HCT116 (cell line): ENCODE results near the gene UBTD1. TPM values are rescaled to one million over a fixed set of nuclear protein-coding genes. Genes with fewer than 3 reads are reported as not detected.

ENCODE experiments used
- ATAC-seq: fragments of 200-7000 bp; cut with Tn5 transposase; 2 replicates; pipeline ENCODE4 v1.9.1; 2020; ENCODE audit warnings: mild to moderate bottlenecking, moderate library complexity
- BruUV-seq: library from RNA; stranded (reverse); fragments of 400-500 nt; replicated peaks from 2 replicates; lab custom pipeline; 2021; lab: Mats Ljungman, UMichigan
- CTCF ChIA-PET: fragments of 300-600 bp; sonication (Branson Sonifier 250); formaldehyde crosslinking; loops from one replicate; lab custom pipeline; 2021; ENCODE audit warnings: antibody characterized with exemption; lab: Charles Lee
- POLR2A ChIA-PET: fragments of 300-600, 350-600 bp; sonication (Branson Sonifier 250); formaldehyde crosslinking; loops from one replicate; lab custom pipeline; 2021; ENCODE audit warnings: antibody characterized with exemption; lab: Charles Lee
- RAD21 ChIA-PET, 2 experiments: fragments of 300-600 bp; sonication (Branson Sonifier 250); formaldehyde crosslinking; loops; one replicate each; lab custom pipeline; 2023; ENCODE audit warnings: low total read pairs in 2 of 2; ENCODE audit not compliant: uncharacterized antibody in 2 of 2, unreplicated experiment in 2 of 2, low non-redundant PET in 1 of 2; lab: Charles Lee
- DNase-seq: peaks from one replicate; pipeline ENCODE4 v3.0.0-alpha.2; 2010; ENCODE audit warnings: low read depth, low spot score
- H2AFZ ChIP-seq: fragments of 200-600 bp; shearing (Covaris generic), sonication (generic); 2 replicates; pipeline ENCODE4 v1.6.1; 2017; ENCODE audit warnings: low read depth, mixed run types, mixed read lengths, antibody characterized with exemption, low read length; ENCODE audit not compliant: poor library complexity, severe bottlenecking
- H3K27ac ChIP-seq: 2 replicates; pipeline ENCODE4 v1.5.1; 2012; ENCODE audit warnings: low read depth, low read length
- H3K27me3 ChIP-seq: fragments of 200-600 bp; sonication (generic); 2 replicates; pipeline ENCODE4 v1.6.1; 2016; ENCODE audit warnings: mixed run types, low read length, mixed read lengths; ENCODE audit not compliant: insufficient read depth
- H3K36me3 ChIP-seq, 2 experiments: fragments of 200-500 bp in 1 of 2; fragments of 200-600 bp in 1 of 2; sonication (Bioruptor generic) in 1 of 2; sonication (generic) in 1 of 2; 2 replicates each; pipeline versions ENCODE4 v1.5.1 to v1.6.1; 2014 to 2016; ENCODE audit warnings: low read length in 2 of 2, inconsistent platforms in 1 of 2, mixed read lengths in 1 of 2, mixed run types in 1 of 2; ENCODE audit not compliant: insufficient read depth in 2 of 2, control insufficient read depth in 1 of 2
- H3K4me1 ChIP-seq, 2 experiments: fragments of 200-600 bp in 1 of 2; sonication (generic) in 1 of 2; 2 replicates each; pipeline versions ENCODE4 v1.5.1 to v1.6.1; 2012 to 2017; ENCODE audit warnings: low read length in 2 of 2, inconsistent platforms in 1 of 2, mild to moderate bottlenecking in 1 of 2, mixed read lengths in 1 of 2, mixed run types in 1 of 2, moderate library complexity in 1 of 2; ENCODE audit not compliant: insufficient read depth in 2 of 2, control insufficient read depth in 1 of 2
- H3K4me2 ChIP-seq: fragments of 200-600 bp; sonication (generic); 2 replicates; pipeline ENCODE4 v1.6.1; 2017; ENCODE audit warnings: mixed run types, low read length, mixed read lengths
- H3K4me3 ChIP-seq, 2 experiments: fragments of 200-600 bp in 1 of 2; sonication (generic) in 1 of 2; replicated peaks in 1 of 2; 2 replicates each; pipeline ENCODE4 v1.5.1; 2011 to 2016; ENCODE audit warnings: low read length in 2 of 2, control low read depth in 1 of 2, low read depth in 1 of 2, mild to moderate bottlenecking in 1 of 2, mixed read lengths in 1 of 2, mixed run types in 1 of 2
- H3K79me2 ChIP-seq: fragments of 200-600 bp; sonication (generic); 2 replicates; pipeline ENCODE4 v1.6.1; 2017; ENCODE audit warnings: mild to moderate bottlenecking, mixed run types, low read length, moderate library complexity, mixed read lengths; ENCODE audit not compliant: insufficient read depth
- H3K9ac ChIP-seq: fragments of 200-600 bp; sonication (generic); 2 replicates; pipeline ENCODE4 v1.6.1; 2016; ENCODE audit warnings: low read length, mixed read lengths
- H3K9me2 ChIP-seq: fragments of 200-600 bp; sonication (generic), shearing (Covaris generic); 2 replicates; pipeline ENCODE4 v1.6.1; 2017; ENCODE audit warnings: mixed run types, mild to moderate bottlenecking, moderate library complexity; ENCODE audit not compliant: insufficient read depth
- H3K9me3 ChIP-seq, 2 experiments: fragments of 200-500 bp in 1 of 2; fragments of 200-600 bp in 1 of 2; sonication (Bioruptor generic) in 1 of 2; sonication (generic) in 1 of 2; 2 replicates each; pipeline ENCODE4 v1.6.1; 2014 to 2017; ENCODE audit warnings: low read length in 2 of 2, mixed read lengths in 2 of 2, inconsistent platforms in 1 of 2, low read depth in 1 of 2, mild to moderate bottlenecking in 1 of 2, mixed run types in 1 of 2, moderate library complexity in 1 of 2; ENCODE audit not compliant: control insufficient read depth in 1 of 2, insufficient read depth in 1 of 2
- H4K20me1 ChIP-seq: fragments of 200-600 bp; sonication (generic), shearing (Covaris generic); 2 replicates; pipeline ENCODE4 v1.6.1; 2017; ENCODE audit warnings: mixed run types, mild to moderate bottlenecking, moderate library complexity; ENCODE audit not compliant: insufficient read depth
- ATF3 ChIP-seq: IDR thresholded peaks from 2 replicates; pipeline ENCODE4 v1.6.1; 2012
- CBX3 ChIP-seq: IDR thresholded peaks from 2 replicates; pipeline ENCODE4 v1.6.1; 2012; ENCODE audit warnings: low read depth
- CEBPB ChIP-seq: IDR thresholded peaks from 2 replicates; pipeline ENCODE4 v1.6.1; 2012; ENCODE audit warnings: low read depth
- CTCF ChIP-seq, 3 experiments: fragments of 200-600 bp in 1 of 3; sonication (generic) in 1 of 3; IDR thresholded peaks in 2 of 3; conservative IDR thresholded peaks in 1 of 3; 2 replicates each; pipeline ENCODE4 v1.5.1; 2012 to 2017; ENCODE audit warnings: low read depth in 2 of 3, low read length in 2 of 3, antibody characterized with exemption in 1 of 3, borderline replicate concordance in 1 of 3, control low read depth in 1 of 3, mild to moderate bottlenecking in 1 of 3, mixed read lengths in 1 of 3, mixed run types in 1 of 3, moderate library complexity in 1 of 3; ENCODE audit not compliant: insufficient read depth in 1 of 3
- EGR1 ChIP-seq: IDR thresholded peaks from 2 replicates; pipeline ENCODE4 v1.6.1; 2012; ENCODE audit warnings: low read depth
- ELF1 ChIP-seq: IDR thresholded peaks from 2 replicates; pipeline ENCODE4 v1.6.1; 2012; ENCODE audit warnings: low read depth, borderline replicate concordance
- EZH2 ChIP-seq: fragments of 200-600 bp; sonication (generic); IDR thresholded peaks from 2 replicates; pipeline ENCODE4 v1.6.1; 2017; ENCODE audit warnings: antibody characterized with exemption, mixed run types
- EZH2phosphoT487 ChIP-seq: fragments of 200-600 bp; IDR thresholded peaks from 2 replicates; pipeline ENCODE4 v1.6.1; 2018; ENCODE audit warnings: antibody characterized with exemption, borderline replicate concordance
- POLR2A ChIP-seq: IDR thresholded peaks from 2 replicates; pipeline ENCODE4 v1.7.0; 2011; ENCODE audit warnings: borderline replicate concordance; ENCODE audit not compliant: insufficient read depth, insufficient read length; ENCODE audit errors: extremely low read depth
- POLR2AphosphoS5 ChIP-seq: IDR thresholded peaks from 2 replicates; pipeline ENCODE4 v1.6.1; 2011; ENCODE audit warnings: mild to moderate bottlenecking, low read depth, low read length, moderate library complexity
- RAD21 ChIP-seq: IDR thresholded peaks from 2 replicates; pipeline ENCODE4 v1.6.1; 2012; ENCODE audit warnings: low read depth, mild to moderate bottlenecking
- REST ChIP-seq: IDR thresholded peaks from 2 replicates; pipeline ENCODE4 v1.6.1; 2012; ENCODE audit warnings: low read depth
- SIN3A ChIP-seq: IDR thresholded peaks from 2 replicates; pipeline ENCODE4 v1.6.1; 2012; ENCODE audit warnings: low read depth
- SP1 ChIP-seq: IDR thresholded peaks from 2 replicates; pipeline ENCODE4 v1.6.1; 2012; ENCODE audit warnings: low read depth
- SRF ChIP-seq: IDR thresholded peaks from 2 replicates; pipeline ENCODE4 v1.6.1; 2012; ENCODE audit warnings: low read depth
- TCF7L2 ChIP-seq: IDR thresholded peaks from 2 replicates; pipeline ENCODE4 v1.7.0; 2011; ENCODE audit warnings: borderline replicate concordance, inconsistent platforms; ENCODE audit not compliant: insufficient read depth, insufficient read length; ENCODE audit errors: extremely low read depth
- YY1 ChIP-seq: IDR thresholded peaks from 2 replicates; pipeline ENCODE4 v1.6.1; 2011; ENCODE audit warnings: low read length, low read depth, moderate library complexity, mild to moderate bottlenecking; ENCODE audit not compliant: insufficient replicate concordance; ENCODE audit errors: extremely low read depth
- ZFX ChIP-seq: fragments of 450-650 bp; IDR thresholded peaks from 2 replicates; pipeline ENCODE4 v1.6.1; 2017
- ZNF274 ChIP-seq: fragments of 200-500 bp; sonication (Bioruptor generic); IDR thresholded peaks from 2 replicates; pipeline ENCODE4 v1.6.1; 2014; ENCODE audit warnings: mild to moderate bottlenecking, low read depth, low read length, inconsistent platforms
- intact Hi-C: fragments of 100-400 bp; cut with micrococcal nuclease; formaldehyde crosslinking; loops from 2 replicates; pipeline ENCODE4 v1.10.0; 2022
- total RNA-seq: library from RNA; stranded (reverse); gene quantifications from one replicate; pipeline ENCODE4 v1.2.1, GENCODE V29; 2021; ENCODE audit not compliant: unreplicated experiment

The UBTD1 gene
- total RNA-seq, 1 experiment from 2014 or later: 12.8 TPM

GRCh38 chr10:97522937-97523336 lies 24.2 kb downstream of the UBTD1 start:
- RAD21 ChIA-PET: no interaction called here
- H3K9me2 ChIP-seq: no peaks in the 10 kb centered on the region
- BruUV-seq: no TSS peak
- H3K79me2 ChIP-seq: no peaks in the 10 kb centered on the region
- ATAC-seq (no peak), DNase-seq (no peak)
- H2AFZ ChIP-seq: no peak overlapping the region
- H3K27me3 ChIP-seq: no peaks in the 10 kb centered on the region
- H4K20me1 ChIP-seq: no peaks in the 10 kb centered on the region
- intact Hi-C loops: no loop called here
- H3K36me3 ChIP-seq: no peaks in the 10 kb centered on the region
- peaks cover 20 to 32% of the 10 kb centered on the region in 2 experiments for H3K4me1 ChIP-seq
- POLR2A ChIA-PET: no interaction called here
- H3K9ac ChIP-seq: no peak overlapping the region
- CTCF ChIA-PET: no interaction called here
- TF ChIP-seq SRF (no peak), REST (no peak), RAD21 (no peak), SIN3A (no peak), SP1 (no peak), ATF3 (no peak), EGR1 (no peak), CBX3 (no peak), YY1 (no peak), TCF7L2 (no peak), ZNF274 (no peak), EZH2phosphoT487 (no peak), POLR2A (no peak), ZFX (no peak), CTCF (IDR thresholded peaks at IDR 0.05 in 2 of 3, conservative IDR thresholded peaks at IDR 0.05 in 1 of 3; ENCODE audit: borderline replicate concordance in 1 of 3, insufficient read depth in 1 of 3, low read depth in 2 of 3, low read length in 2 of 3) (no peak), ELF1 (no peak), CEBPB (no peak), POLR2AphosphoS5 (no peak), EZH2 (no peak)
- no peak overlapping the region for H3K27ac ChIP-seq
- H3K4me2 ChIP-seq: no peak overlapping the region
- H3K9me3 ChIP-seq: no peaks in the 10 kb centered on the region
- H3K4me3 ChIP-seq: no peak overlapping the region
